ENCODE measurements around the gene RPL35A.
"Not testable (repeated sequence)": the region's sequence is repeated elsewhere in the genome, so short reads cannot be mapped to it uniquely, and the experiment has no call there.

The RPL35A gene

GRCh38 chr3:197949778-197950676 lies at the start of gene RPL35A:
TSS of gene RPL35A (plus strand) at chr3:197950190. CDS start at chr3:197950968, 778 bp downstream.
- DNase-seq (ENCODE audit: low read depth) = peak; percentile 94

GRCh38 chr3:197901626-197902025 lies 48.4 kb upstream of the RPL35A start:
- DNase-seq (ENCODE audit: low read depth) = no peak

GRCh38 chr3:197906023-197906849 lies 43.8 kb upstream of the RPL35A start:
- peak; percentile 69 for DNase-seq (ENCODE audit: low read depth)

GRCh38 chr3:197906850-197907187 lies 43.2 kb upstream of the RPL35A start:
- DNase-seq (ENCODE audit: low read depth) = no peak

- no peak for DNase-seq (ENCODE audit: low read depth)
These were observed 42.8 kb upstream of the RPL35A start for GRCh38 chr3:197907196-197907595.

GRCh38 chr3:197908550-197908949 lies 41.4 kb upstream of the RPL35A start:
- not testable (repeated sequence) for DNase-seq (ENCODE audit: low read depth)

- no peak for DNase-seq (ENCODE audit: low read depth)
These were observed 40.9 kb upstream of the RPL35A start for GRCh38 chr3:197908957-197909701.

GRCh38 chr3:197912741-197913476 lies 37.1 kb upstream of the RPL35A start:
- DNase-seq (ENCODE audit: low read depth) = no peak

- DNase-seq (ENCODE audit: low read depth) = no peak
These were observed 36.2 kb upstream of the RPL35A start for GRCh38 chr3:197913641-197914380.

GRCh38 chr3:197921429-197922275 lies 28.3 kb upstream of the RPL35A start:
- not testable (repeated sequence) for DNase-seq (ENCODE audit: low read depth)

- no peak for DNase-seq (ENCODE audit: low read depth)
These were observed 23.6 kb upstream of the RPL35A start for GRCh38 chr3:197926418-197926817.

GRCh38 chr3:197927578-197927977 lies 22.4 kb upstream of the RPL35A start:
- DNase-seq (ENCODE audit: low read depth) = not testable (repeated sequence)

- DNase-seq (ENCODE audit: low read depth) = no peak
These were observed 13.1 kb upstream of the RPL35A start for GRCh38 chr3:197936819-197937384.

- no peak for DNase-seq (ENCODE audit: low read depth)
These were observed 9.1 kb upstream of the RPL35A start for GRCh38 chr3:197940745-197941384.

GRCh38 chr3:197942956-197943556 lies 6.9 kb upstream of the RPL35A start:
- DNase-seq (ENCODE audit: low read depth) = peak; percentile 24

- DNase-seq (ENCODE audit: low read depth) = no peak
These were observed 706 bp upstream of the RPL35A start for GRCh38 chr3:197949191-197949777.

- DNase-seq (ENCODE audit: low read depth) = no peak
These were observed 679 bp downstream of the RPL35A start for GRCh38 chr3:197950677-197951061.

GRCh38 chr3:197951392-197951990 lies 1.5 kb downstream of the RPL35A start:
- no peak for DNase-seq (ENCODE audit: low read depth)

Measured in HS-27A (cell line).